Measurements from ENCODE around the gene BDKRB2. TPM values are rescaled to one million over a fixed set of nuclear protein-coding genes. Genes with fewer than 3 reads are reported as not detected.

The BDKRB2 gene
- total RNA-seq, 1 experiment from 2014 or later, result 0.28 TPM

DNA sequence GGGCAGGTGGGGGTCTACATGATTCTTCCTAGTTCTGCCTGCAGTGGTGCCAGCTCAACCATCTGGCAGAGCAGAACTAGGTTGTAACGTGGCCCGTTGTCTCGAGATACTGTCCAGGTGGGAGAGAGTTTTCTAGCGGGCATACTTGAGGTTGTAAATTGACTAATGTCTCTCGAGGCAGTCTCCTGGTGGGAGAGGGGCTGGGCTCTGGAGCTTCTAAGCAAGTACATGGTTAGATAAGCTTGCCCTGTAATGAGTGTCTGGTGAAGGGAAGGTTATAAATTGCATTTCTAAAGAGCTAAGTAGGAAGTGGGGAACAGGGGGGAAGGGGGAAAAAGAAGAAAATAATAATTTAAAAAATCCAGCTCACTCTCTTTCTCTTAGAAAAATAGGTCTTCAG is 69.5 kb downstream of the BDKRB2 start:
- H3K9me2 ChIP-seq (ENCODE audit: insufficient read depth), result no peaks in the 10 kb centered on the region
- peaks cover 30% of the 10 kb centered on the region for H3K4me1 ChIP-seq (replicated peaks; ENCODE audit: insufficient read depth)
- no peak for TF ChIP-seq EZH2 (IDR thresholded peaks at IDR 0.05; ENCODE audit: low read depth)
- TF ChIP-seq, protein P1, sequence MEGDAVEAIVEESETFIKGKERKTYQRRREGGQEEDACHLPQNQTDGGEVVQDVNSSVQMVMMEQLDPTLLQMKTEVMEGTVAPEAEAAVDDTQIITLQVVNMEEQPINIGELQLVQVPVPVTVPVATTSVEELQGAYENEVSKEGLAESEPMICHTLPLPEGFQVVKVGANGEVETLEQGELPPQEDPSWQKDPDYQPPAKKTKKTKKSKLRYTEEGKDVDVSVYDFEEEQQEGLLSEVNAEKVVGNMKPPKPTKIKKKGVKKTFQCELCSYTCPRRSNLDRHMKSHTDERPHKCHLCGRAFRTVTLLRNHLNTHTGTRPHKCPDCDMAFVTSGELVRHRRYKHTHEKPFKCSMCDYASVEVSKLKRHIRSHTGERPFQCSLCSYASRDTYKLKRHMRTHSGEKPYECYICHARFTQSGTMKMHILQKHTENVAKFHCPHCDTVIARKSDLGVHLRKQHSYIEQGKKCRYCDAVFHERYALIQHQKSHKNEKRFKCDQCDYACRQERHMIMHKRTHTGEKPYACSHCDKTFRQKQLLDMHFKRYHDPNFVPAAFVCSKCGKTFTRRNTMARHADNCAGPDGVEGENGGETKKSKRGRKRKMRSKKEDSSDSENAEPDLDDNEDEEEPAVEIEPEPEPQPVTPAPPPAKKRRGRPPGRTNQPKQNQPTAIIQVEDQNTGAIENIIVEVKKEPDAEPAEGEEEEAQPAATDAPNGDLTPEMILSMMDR (conservative IDR thresholded peaks at IDR 0.05), result no peak
- H3K36me3 ChIP-seq (ENCODE audit: low read depth), result no peaks in the 10 kb centered on the region
- H3F3A ChIP-seq (ENCODE audit: insufficient read depth, low read depth), result peaks cover 25% of the 10 kb centered on the region
- intact Hi-C loops (cut with micrococcal nuclease; ENCODE audit: unreplicated experiment), result no loop called here
- H3K4me3 ChIP-seq, result no peak overlapping the region
- no peak for DNase-seq
- no peaks in the 10 kb centered on the region; the same call in none of the 2 replicates for H3K9me3 ChIP-seq (ENCODE audit: insufficient read depth, low read depth)
- no peaks in the 10 kb centered on the region for H4K20me1 ChIP-seq (ENCODE audit: insufficient read depth)
- H3K79me2 ChIP-seq (ENCODE audit: low read depth), result no peaks in the 10 kb centered on the region
- no peak overlapping the region for H3K27ac ChIP-seq
- POLR2A ChIA-PET (ENCODE audit: unreplicated experiment), result no interaction called here
- BruUV-seq (replicated peaks), result no TSS peak
- no peaks in the 10 kb centered on the region for H3K27me3 ChIP-seq (ENCODE audit: insufficient read depth, low read depth)
- no peak overlapping the region for H3K4me2 ChIP-seq
- no peak overlapping the region for H2AFZ ChIP-seq
- CTCF ChIA-PET, result no interaction called here

DNA sequence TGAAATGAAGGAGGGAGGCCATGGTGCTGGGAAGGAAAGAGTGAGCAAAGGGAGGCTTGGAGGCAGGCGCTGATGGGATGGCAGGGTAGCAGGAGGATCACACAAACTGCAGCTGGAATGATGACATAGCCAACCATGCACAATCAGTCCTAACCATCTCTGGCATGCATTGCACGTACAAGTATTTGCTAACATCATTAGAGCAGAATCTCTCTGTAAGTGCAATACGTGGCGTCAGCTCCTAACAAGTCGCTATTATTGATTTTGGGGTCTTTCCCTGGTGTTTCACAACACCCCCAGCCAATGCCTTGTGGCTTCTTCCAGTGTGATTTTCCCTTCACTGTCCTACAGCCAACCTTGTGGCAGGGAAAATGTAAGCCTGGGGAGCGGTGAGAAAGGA is 69.9 kb downstream of the BDKRB2 start:
- H3K9me3 ChIP-seq (ENCODE audit: insufficient read depth, low read depth), result no peaks in the 10 kb centered on the region; the same call in none of the 2 replicates
- POLR2A ChIA-PET (ENCODE audit: unreplicated experiment), result no interaction called here
- H3K36me3 ChIP-seq (ENCODE audit: low read depth), result no peaks in the 10 kb centered on the region
- no peaks in the 10 kb centered on the region for H3K9me2 ChIP-seq (ENCODE audit: insufficient read depth)
- H4K20me1 ChIP-seq (ENCODE audit: insufficient read depth), result no peaks in the 10 kb centered on the region
- no peak overlapping the region for H3K4me2 ChIP-seq
- no TSS peak for BruUV-seq (replicated peaks)
- no peak for TF ChIP-seq EZH2 (IDR thresholded peaks at IDR 0.05; ENCODE audit: low read depth)
- TF ChIP-seq, protein P1 (conservative IDR thresholded peaks at IDR 0.05), result no peak
- H2AFZ ChIP-seq, result no peak overlapping the region
- DNase-seq, result no peak
- intact Hi-C loops (cut with micrococcal nuclease; ENCODE audit: unreplicated experiment), result no loop called here
- peaks cover 22% of the 10 kb centered on the region for H3F3A ChIP-seq (ENCODE audit: insufficient read depth, low read depth)
- H3K27ac ChIP-seq, result no peak overlapping the region
- H3K4me1 ChIP-seq (replicated peaks; ENCODE audit: insufficient read depth), result peaks cover 25% of the 10 kb centered on the region
- H3K4me3 ChIP-seq, result no peak overlapping the region
- CTCF ChIA-PET, result no interaction called here
- no peaks in the 10 kb centered on the region for H3K79me2 ChIP-seq (ENCODE audit: low read depth)
- H3K27me3 ChIP-seq (ENCODE audit: insufficient read depth, low read depth), result no peaks in the 10 kb centered on the region

DNA sequence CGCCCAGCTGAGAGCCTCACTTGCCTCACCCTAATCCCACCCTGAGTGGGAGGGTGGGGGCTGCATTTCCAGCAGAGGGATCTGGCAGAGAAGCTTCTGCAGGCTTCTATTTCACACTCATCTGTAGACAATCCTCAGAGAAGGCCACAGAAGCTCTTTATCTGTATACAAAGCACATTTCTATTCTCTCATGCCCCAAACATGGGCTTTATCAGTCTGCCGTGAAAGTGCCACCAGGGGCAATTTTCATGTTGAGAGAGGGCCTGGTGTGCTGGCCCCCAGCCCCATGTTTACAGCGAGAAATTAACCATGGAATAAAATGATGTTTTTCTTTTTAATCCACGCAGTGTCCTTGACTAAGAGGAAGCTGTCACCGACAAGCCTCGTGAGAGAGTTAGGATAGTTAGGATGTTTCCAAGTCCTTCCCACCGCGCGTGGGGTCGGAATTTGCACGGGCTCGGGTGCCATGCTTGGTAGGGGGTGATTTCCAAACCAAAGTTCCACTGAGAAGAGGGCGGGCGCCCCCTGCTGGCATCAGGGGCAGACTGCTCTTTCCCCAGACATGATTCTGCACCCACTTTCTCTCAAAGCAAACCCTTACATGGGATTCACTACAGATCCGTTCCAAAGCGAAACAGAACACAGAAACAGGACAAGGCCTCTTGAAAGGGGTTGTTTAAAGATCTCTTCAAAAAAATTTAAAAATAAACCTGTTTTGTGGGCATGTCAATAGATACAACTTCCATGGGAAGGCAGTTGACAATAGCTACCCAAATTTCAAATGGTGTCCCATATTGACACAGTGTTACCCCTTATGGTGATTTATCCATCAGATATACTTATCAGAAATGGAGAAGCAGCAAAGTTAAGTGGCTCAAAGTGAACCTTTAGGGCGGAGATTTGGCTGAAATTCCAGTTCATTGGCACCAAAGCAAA is 70.8 kb downstream of the BDKRB2 start:
- no peaks in the 10 kb centered on the region for H4K20me1 ChIP-seq (ENCODE audit: insufficient read depth)
- no peaks in the 10 kb centered on the region for H3K27me3 ChIP-seq (ENCODE audit: insufficient read depth, low read depth)
- CTCF ChIA-PET, result no interaction called here
- H3K9me2 ChIP-seq (ENCODE audit: insufficient read depth), result no peaks in the 10 kb centered on the region
- no TSS peak for BruUV-seq (replicated peaks)
- H3K9me3 ChIP-seq (ENCODE audit: insufficient read depth, low read depth), result no peaks in the 10 kb centered on the region; the same call in none of the 2 replicates
- TF ChIP-seq, protein P1 (conservative IDR thresholded peaks at IDR 0.05), result peak; percentile 92
- no peak for TF ChIP-seq EZH2 (IDR thresholded peaks at IDR 0.05; ENCODE audit: low read depth)
- no peak overlapping the region for H3K4me3 ChIP-seq
- no peak for DNase-seq
- POLR2A ChIA-PET (ENCODE audit: unreplicated experiment), result no interaction called here
- intact Hi-C loops (cut with micrococcal nuclease; ENCODE audit: unreplicated experiment), result loop anchor here (1.0 to 5.0 kb wide), 2 partner anchors 175 to 218 kb away; no protein-coding TSS in a partner anchor
- no peaks in the 10 kb centered on the region for H3K79me2 ChIP-seq (ENCODE audit: low read depth)
- H3K27ac ChIP-seq, result no peak overlapping the region
- H3K36me3 ChIP-seq (ENCODE audit: low read depth), result no peaks in the 10 kb centered on the region
- H3K4me1 ChIP-seq (replicated peaks; ENCODE audit: insufficient read depth), result peaks cover 16% of the 10 kb centered on the region
- H2AFZ ChIP-seq, result no peak overlapping the region
- H3K4me2 ChIP-seq, result peak overlapping the region; percentile 34; the same call in 1 of the 2 replicates
- peaks cover 19% of the 10 kb centered on the region for H3F3A ChIP-seq (ENCODE audit: insufficient read depth, low read depth)

All from PC-9 (cell line).